B cell (primary cell): Measurements from ENCODE around the gene HSD11B1. TPM values are rescaled to one million over a fixed set of nuclear protein-coding genes. Genes with fewer than 3 reads are reported as not detected.

Experiments used
- ATAC-seq: fragments of 200-7000 bp; cut with Tn5 transposase; one replicate; pipeline ENCODE4 v1.10.0; 2021; ENCODE audit warnings: low read depth, mild to moderate bottlenecking, moderate number of reproducible peaks, moderate library complexity
- CTCF ChIA-PET: fragments of 350-600 bp; sonication (Branson Sonifier 250); formaldehyde crosslinking; loops from one replicate; lab custom pipeline; 2021; ENCODE audit warnings: antibody characterized with exemption, inconsistent platforms; lab: Charles Lee
- POLR2A ChIA-PET: fragments of 350-600 bp; sonication (Branson Sonifier 250); formaldehyde crosslinking; loops from one replicate; lab custom pipeline; 2021; ENCODE audit warnings: antibody characterized with exemption; lab: Charles Lee
- DNase-seq: peaks from one replicate; pipeline ENCODE4 v3.0.0; 2013
- H2AFZ ChIP-seq: 2 replicates; pipeline ENCODE4 v1.6.1; 2012; ENCODE audit warnings: mild to moderate bottlenecking, low read depth, low read length; ENCODE audit not compliant: insufficient read depth, poor library complexity, severe bottlenecking
- H3K27ac ChIP-seq, 2 donors: 1 replicate in 1 of 2; 2 replicates in 1 of 2; pipeline ENCODE4 v1.5.1; 2012 to 2013; ENCODE audit warnings: low read length in 2 of 2, mild to moderate bottlenecking in 2 of 2, moderate library complexity in 1 of 2
- H3K27me3 ChIP-seq, 4 experiments: fragments of 200-600 bp in 1 of 4; sonication (generic) in 1 of 4; replicated peaks in 1 of 4; 1 replicate in 2 of 4; 2 replicates in 2 of 4; pipeline versions ENCODE4 v1.6.1 to v1.7.0; 2013 to 2016; ENCODE audit warnings: low read length in 3 of 4, mild to moderate bottlenecking in 2 of 4, mixed read lengths in 1 of 4, moderate library complexity in 1 of 4; ENCODE audit not compliant: insufficient read depth in 4 of 4, control insufficient read depth in 3 of 4; ENCODE audit errors: control extremely low read depth in 1 of 4
- H3K36me3 ChIP-seq, 2 experiments: replicated peaks in 1 of 2; 1 replicate in 1 of 2; 2 replicates in 1 of 2; pipeline versions ENCODE4 v1.6.1 to v1.7.1; 2013; ENCODE audit warnings: low read length in 1 of 2; ENCODE audit not compliant: insufficient read depth in 2 of 2, control insufficient read depth in 1 of 2; ENCODE audit errors: control extremely low read depth in 1 of 2, extremely low read depth in 1 of 2
- H3K4me1 ChIP-seq, 2 donors: fragments of 200-600 bp in 1 of 2; sonication (generic) in 1 of 2; 1 replicate in 1 of 2; 2 replicates in 1 of 2; pipeline versions ENCODE4 v1.5.1 to v1.6.1; 2013 to 2017; ENCODE audit warnings: low read length in 2 of 2; ENCODE audit not compliant: control insufficient read depth in 2 of 2, insufficient read depth in 2 of 2
- H3K4me2 ChIP-seq: replicated peaks from 2 replicates; pipeline ENCODE3; 2012; ENCODE audit warnings: mild to moderate bottlenecking, low read depth, low read length; ENCODE audit not compliant: poor library complexity, severe bottlenecking
- H3K4me3 ChIP-seq, 5 experiments: fragments of 200-600 bp in 1 of 5; sonication (generic) in 1 of 5; 1 replicate in 3 of 5; 2 replicates in 2 of 5; pipeline versions ENCODE4 v1.5.1 to v1.7.0; 2011 to 2016; ENCODE audit warnings: low read length in 4 of 5, mild to moderate bottlenecking in 4 of 5, low read depth in 2 of 5, control low read depth in 1 of 5, moderate library complexity in 1 of 5; ENCODE audit not compliant: insufficient read depth in 1 of 5; ENCODE audit errors: control extremely low read depth in 1 of 5, extremely low read depth in 1 of 5
- H3K79me2 ChIP-seq: fragments of 200-600 bp; sonication (generic); one replicate; pipeline ENCODE4 v1.6.0; 2016; ENCODE audit warnings: low read length; ENCODE audit not compliant: control insufficient read depth, insufficient read depth
- H3K9ac ChIP-seq: fragments of 200-600 bp; sonication (generic); 2 replicates; pipeline ENCODE4 v1.6.1; 2017; ENCODE audit warnings: mild to moderate bottlenecking, low read length, moderate library complexity
- H3K9me3 ChIP-seq, 3 donors: one replicate each; pipeline versions ENCODE4 v1.6.1 to v1.7.1; 2013; ENCODE audit warnings: low read length in 2 of 3; ENCODE audit not compliant: control insufficient read depth in 2 of 3, insufficient read depth in 1 of 3; ENCODE audit errors: control extremely low read depth in 1 of 3
- H4K20me1 ChIP-seq: 2 replicates; pipeline ENCODE4 v1.6.0; 2012; ENCODE audit warnings: mild to moderate bottlenecking, low read length; ENCODE audit not compliant: insufficient read depth, control insufficient read depth, poor library complexity, severe bottlenecking
- H3K27ac Mint-ChIP-seq: one replicate; pipeline ENCODE4 v1.8.0; 2021; ENCODE audit warnings: mixed read lengths
- H3K27me3 Mint-ChIP-seq: one replicate; pipeline ENCODE4 v1.8.0; 2021; ENCODE audit warnings: mixed read lengths
- H3K4me1 Mint-ChIP-seq: one replicate; pipeline ENCODE4 v1.8.0; 2021; ENCODE audit warnings: mixed read lengths
- H3K4me3 Mint-ChIP-seq: one replicate; pipeline ENCODE4 v1.8.0; 2021; ENCODE audit warnings: mixed read lengths
- H3K9me3 Mint-ChIP-seq: one replicate; pipeline ENCODE4 v1.8.0; 2022; ENCODE audit warnings: mixed read lengths; ENCODE audit not compliant: insufficient read depth
- EZH2 ChIP-seq: IDR thresholded peaks from 2 replicates; pipeline ENCODE4 v1.6.1; 2012; ENCODE audit warnings: borderline replicate concordance, low read depth, mild to moderate bottlenecking, moderate library complexity, low read length; ENCODE audit not compliant: insufficient read depth, poor library complexity, severe bottlenecking
- WGBS: methylation state at CpG from one replicate; pipeline ENCODE4 v1.1.5; 2013; ENCODE audit warnings: missing lambda C conversion rate; ENCODE audit not compliant: insufficient coverage; 5-methylcytosine and 5-hydroxymethylcytosine counted together
- intact Hi-C: fragments of 100-400 bp; cut with micrococcal nuclease; formaldehyde crosslinking; loops from one replicate; pipeline ENCODE4 v1.10.0; 2022
- polyA plus RNA-seq: library from polyadenylated mRNA; depleted of rRNA; stranded (reverse); fragments of >200 nt; gene quantifications from 2 replicates; pipeline ENCODE4 v1.2.3, GENCODE V29; 2012
- total RNA-seq, 2 donors: library from RNA; stranded (reverse); fragments of 120-200 nt in 1 of 2; gene quantifications; 1 replicate in 1 of 2; 2 replicates in 1 of 2; pipeline versions ENCODE4 v1.2.3 to v1.2.4, GENCODE V29; 2013 to 2022
- TF ChIP-seq, protein P1 (sequence below): fragments of 200-600 bp; IDR thresholded peaks from one replicate; pipeline ENCODE4 v1.8.0; 2022; ENCODE audit warnings: antibody characterized with exemption, mild to moderate bottlenecking

The HSD11B1 gene
- total and polyA plus RNA-seq, 2 donors (not counting 1 experiment from before 2014, with no cell fraction given): not detected

- CTCF ChIA-PET: no interaction called here
- DNase-seq (no peak), ATAC-seq (no peak)
- intact Hi-C loops: no loop called here
- TF ChIP-seq, protein P1, sequence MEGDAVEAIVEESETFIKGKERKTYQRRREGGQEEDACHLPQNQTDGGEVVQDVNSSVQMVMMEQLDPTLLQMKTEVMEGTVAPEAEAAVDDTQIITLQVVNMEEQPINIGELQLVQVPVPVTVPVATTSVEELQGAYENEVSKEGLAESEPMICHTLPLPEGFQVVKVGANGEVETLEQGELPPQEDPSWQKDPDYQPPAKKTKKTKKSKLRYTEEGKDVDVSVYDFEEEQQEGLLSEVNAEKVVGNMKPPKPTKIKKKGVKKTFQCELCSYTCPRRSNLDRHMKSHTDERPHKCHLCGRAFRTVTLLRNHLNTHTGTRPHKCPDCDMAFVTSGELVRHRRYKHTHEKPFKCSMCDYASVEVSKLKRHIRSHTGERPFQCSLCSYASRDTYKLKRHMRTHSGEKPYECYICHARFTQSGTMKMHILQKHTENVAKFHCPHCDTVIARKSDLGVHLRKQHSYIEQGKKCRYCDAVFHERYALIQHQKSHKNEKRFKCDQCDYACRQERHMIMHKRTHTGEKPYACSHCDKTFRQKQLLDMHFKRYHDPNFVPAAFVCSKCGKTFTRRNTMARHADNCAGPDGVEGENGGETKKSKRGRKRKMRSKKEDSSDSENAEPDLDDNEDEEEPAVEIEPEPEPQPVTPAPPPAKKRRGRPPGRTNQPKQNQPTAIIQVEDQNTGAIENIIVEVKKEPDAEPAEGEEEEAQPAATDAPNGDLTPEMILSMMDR: no peak
- TF ChIP-seq EZH2: no peak
- Histone ChIP-seq H3K27ac (no peak overlapping the region), H3K4me1 (no peaks in the 10 kb centered on the region), H3K36me3 (no peaks in the 10 kb centered on the region), H2AFZ (no peak overlapping the region), H4K20me1 (no peaks in the 10 kb centered on the region), H3K4me2 (no peak overlapping the region), H3K79me2 (no peaks in the 10 kb centered on the region), H3K9ac (no peak overlapping the region), H3K9me3 (no peaks in the 10 kb centered on the region), H3K27me3 (no peaks in the 10 kb centered on the region), H3K4me3 (no peak overlapping the region)
- Mint-ChIP-seq H3K9me3 (no peaks in the 10 kb centered on the region), H3K4me3 (no peak overlapping the region), H3K27ac (no peak overlapping the region), H3K27me3 (peaks cover 8% of the 10 kb centered on the region), H3K4me1 (no peaks in the 10 kb centered on the region)
- WGBS: 80% methylated on average over 1 of the region's 2 CpGs
- POLR2A ChIA-PET: no interaction called here
Measured at GRCh38 chr1:209717818-209718217, 13.2 kb downstream of the HSD11B1 start.

DNA sequence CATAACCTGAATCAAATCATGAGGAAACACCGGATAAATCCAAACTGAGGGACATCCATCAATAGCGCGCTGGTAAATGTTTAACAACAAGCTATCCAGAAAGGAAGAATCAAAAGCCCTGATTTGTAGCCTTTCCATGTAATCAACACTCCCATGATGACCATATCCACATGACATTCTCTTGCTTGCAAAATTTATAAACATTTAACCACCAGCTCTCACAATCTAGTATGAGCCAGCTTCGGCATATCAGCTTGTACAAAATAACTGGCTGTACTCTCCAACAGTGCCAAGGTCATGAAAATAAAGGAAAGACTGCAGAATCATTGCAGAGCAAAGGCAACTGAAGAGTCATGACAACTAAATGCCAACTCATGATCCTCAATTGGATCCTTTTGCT is 15.7 kb downstream of the HSD11B1 start:
- H3K4me3 ChIP-seq: no peak overlapping the region
- no peak overlapping the region for H2AFZ ChIP-seq
- H3K27me3 Mint-ChIP-seq: no peaks in the 10 kb centered on the region
- H3K36me3 ChIP-seq: no peaks in the 10 kb centered on the region
- ChIA-PET CTCF (no interaction called here), POLR2A (no interaction called here)
- WGBS: 93% methylated on average over 3 of the region's 4 CpGs
- H3K4me2 ChIP-seq: no peak overlapping the region
- no peak for DNase-seq
- H3K4me1 ChIP-seq: no peaks in the 10 kb centered on the region
- H3K9me3 ChIP-seq: no peaks in the 10 kb centered on the region
- no peaks in the 10 kb centered on the region for H4K20me1 ChIP-seq
- no peak overlapping the region for H3K27ac ChIP-seq
- no peaks in the 10 kb centered on the region for H3K9me3 Mint-ChIP-seq
- intact Hi-C loops: no loop called here
- H3K79me2 ChIP-seq: no peaks in the 10 kb centered on the region
- no peak for ATAC-seq
- H3K27ac Mint-ChIP-seq: no peak overlapping the region
- no peak for TF ChIP-seq EZH2
- TF ChIP-seq, protein P1: no peak
- H3K4me1 Mint-ChIP-seq: no peaks in the 10 kb centered on the region
- no peaks in the 10 kb centered on the region for H3K27me3 ChIP-seq
- H3K4me3 Mint-ChIP-seq: no peak overlapping the region
- no peak overlapping the region for H3K9ac ChIP-seq
